ENCODE data around the gene VAMP7.

Gene VAMP7

GRCh38 chrX:155966876-155967275 lies 85.7 kb downstream of the VAMP7 start:
- TF ChIP-seq OSR1 (CRISPR knock-in tag; IDR thresholded peaks at IDR 0.05) (no peak), ZNF565 (CRISPR knock-in tag; conservative IDR thresholded peaks at IDR 0.05; ENCODE audit: low read depth) (no peak), RARB (CRISPR knock-in tag; IDR thresholded peaks at IDR 0.05) (no peak), TSHZ2 (CRISPR knock-in tag; IDR thresholded peaks at IDR 0.05) (no peak), ARNTL (CRISPR knock-in tag; IDR thresholded peaks at IDR 0.05; ENCODE audit: borderline replicate concordance, low read depth) (no peak), ZC3H10 (CRISPR knock-in tag; IDR thresholded peaks at IDR 0.05) (no peak), CSDC2 (CRISPR knock-in tag; IDR thresholded peaks at IDR 0.05) (no peak), ISL1 (CRISPR knock-in tag; IDR thresholded peaks at IDR 0.05) (no peak), GLIS3 (CRISPR knock-in tag; IDR thresholded peaks at IDR 0.05) (no peak), ZNF8 (CRISPR knock-in tag; IDR thresholded peaks at IDR 0.05) (no peak), SNAI2 (CRISPR knock-in tag; IDR thresholded peaks at IDR 0.05) (no peak), TCF4 (CRISPR knock-in tag; IDR thresholded peaks at IDR 0.05; ENCODE audit: borderline replicate concordance) (no peak), BACH2 (CRISPR knock-in tag; IDR thresholded peaks at IDR 0.05; ENCODE audit: borderline replicate concordance) (no peak), TOX (CRISPR knock-in tag; IDR thresholded peaks at IDR 0.05; ENCODE audit: borderline replicate concordance) (no peak), PATZ1 (CRISPR knock-in tag; IDR thresholded peaks at IDR 0.05; ENCODE audit: borderline replicate concordance) (no peak)
- TF ChIP-seq, protein P1, sequence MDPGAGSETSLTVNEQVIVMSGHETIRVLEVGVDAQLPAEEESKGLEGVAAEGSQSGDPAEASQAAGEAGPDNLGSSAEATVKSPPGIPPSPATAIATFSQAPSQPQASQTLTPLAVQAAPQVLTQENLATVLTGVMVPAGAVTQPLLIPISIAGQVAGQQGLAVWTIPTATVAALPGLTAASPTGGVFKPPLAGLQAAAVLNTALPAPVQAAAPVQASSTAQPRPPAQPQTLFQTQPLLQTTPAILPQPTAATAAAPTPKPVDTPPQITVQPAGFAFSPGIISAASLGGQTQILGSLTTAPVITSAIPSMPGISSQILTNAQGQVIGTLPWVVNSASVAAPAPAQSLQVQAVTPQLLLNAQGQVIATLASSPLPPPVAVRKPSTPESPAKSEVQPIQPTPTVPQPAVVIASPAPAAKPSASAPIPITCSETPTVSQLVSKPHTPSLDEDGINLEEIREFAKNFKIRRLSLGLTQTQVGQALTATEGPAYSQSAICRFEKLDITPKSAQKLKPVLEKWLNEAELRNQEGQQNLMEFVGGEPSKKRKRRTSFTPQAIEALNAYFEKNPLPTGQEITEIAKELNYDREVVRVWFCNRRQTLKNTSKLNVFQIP (CRISPR knock-in tag; IDR thresholded peaks at IDR 0.05; ENCODE audit: borderline replicate concordance, low read depth), result no peak
- TF ChIP-seq, protein P2, sequence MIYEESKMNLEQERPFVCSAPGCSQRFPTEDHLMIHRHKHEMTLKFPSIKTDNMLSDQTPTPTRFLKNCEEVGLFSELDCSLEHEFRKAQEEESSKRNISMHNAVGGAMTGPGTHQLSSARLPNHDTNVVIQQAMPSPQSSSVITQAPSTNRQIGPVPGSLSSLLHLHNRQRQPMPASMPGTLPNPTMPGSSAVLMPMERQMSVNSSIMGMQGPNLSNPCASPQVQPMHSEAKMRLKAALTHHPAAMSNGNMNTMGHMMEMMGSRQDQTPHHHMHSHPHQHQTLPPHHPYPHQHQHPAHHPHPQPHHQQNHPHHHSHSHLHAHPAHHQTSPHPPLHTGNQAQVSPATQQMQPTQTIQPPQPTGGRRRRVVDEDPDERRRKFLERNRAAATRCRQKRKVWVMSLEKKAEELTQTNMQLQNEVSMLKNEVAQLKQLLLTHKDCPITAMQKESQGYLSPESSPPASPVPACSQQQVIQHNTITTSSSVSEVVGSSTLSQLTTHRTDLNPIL (CRISPR knock-in tag; IDR thresholded peaks at IDR 0.05; ENCODE audit: low read depth), result no peak
- peak; percentile 99 for ATAC-seq

DNA sequence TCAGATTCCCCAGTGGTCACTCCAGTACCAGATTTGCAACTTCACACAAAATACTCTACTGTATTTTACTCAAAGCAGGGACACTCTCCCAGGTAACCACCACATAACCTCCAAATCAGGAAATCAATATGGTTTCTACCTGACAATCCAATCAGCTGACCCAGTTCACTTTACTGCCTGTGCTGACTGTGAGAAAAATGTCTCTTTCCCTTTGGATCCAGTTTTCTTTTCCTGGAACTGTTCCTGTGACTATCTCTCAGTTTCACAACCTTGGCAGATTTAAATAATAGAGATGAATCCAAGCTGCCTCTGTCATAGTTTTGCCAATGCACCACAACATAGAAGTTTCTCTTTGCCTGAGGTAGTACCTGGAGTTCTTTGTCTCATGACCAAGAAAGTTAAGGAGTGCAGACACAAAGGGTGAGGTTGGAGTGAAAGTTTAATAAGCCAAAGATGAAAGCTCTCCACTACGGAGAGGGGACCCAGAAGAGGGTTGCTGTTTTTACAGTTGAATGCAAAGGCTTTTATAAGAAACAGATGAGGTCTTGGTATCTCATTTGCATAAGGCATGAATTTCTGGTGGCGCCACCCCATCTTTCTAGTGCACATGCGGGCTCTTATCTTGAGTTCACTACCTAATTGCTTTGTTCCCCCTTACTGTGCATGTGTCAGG lies 86.6 kb downstream of the VAMP7 start:
- no peak for ATAC-seq

More for the DNA sequence above, 86.6 kb downstream of the VAMP7 start:
- TF ChIP-seq SNAI2 (CRISPR knock-in tag; IDR thresholded peaks at IDR 0.05), result no peak
- no peak for TF ChIP-seq ISL1 (CRISPR knock-in tag; IDR thresholded peaks at IDR 0.05)
- no peak for TF ChIP-seq OSR1 (CRISPR knock-in tag; IDR thresholded peaks at IDR 0.05)
- no peak for TF ChIP-seq ARNTL (CRISPR knock-in tag; IDR thresholded peaks at IDR 0.05; ENCODE audit: borderline replicate concordance, low read depth)
- TF ChIP-seq TCF4 (CRISPR knock-in tag; IDR thresholded peaks at IDR 0.05; ENCODE audit: borderline replicate concordance), result no peak
- no peak for TF ChIP-seq PPARA (CRISPR knock-in tag; IDR thresholded peaks at IDR 0.05; ENCODE audit: borderline replicate concordance)
- no peak for TF ChIP-seq ESRRG (CRISPR knock-in tag; IDR thresholded peaks at IDR 0.05)
- TF ChIP-seq CSDC2 (CRISPR knock-in tag; IDR thresholded peaks at IDR 0.05), result no peak
- TF ChIP-seq, protein P3, sequence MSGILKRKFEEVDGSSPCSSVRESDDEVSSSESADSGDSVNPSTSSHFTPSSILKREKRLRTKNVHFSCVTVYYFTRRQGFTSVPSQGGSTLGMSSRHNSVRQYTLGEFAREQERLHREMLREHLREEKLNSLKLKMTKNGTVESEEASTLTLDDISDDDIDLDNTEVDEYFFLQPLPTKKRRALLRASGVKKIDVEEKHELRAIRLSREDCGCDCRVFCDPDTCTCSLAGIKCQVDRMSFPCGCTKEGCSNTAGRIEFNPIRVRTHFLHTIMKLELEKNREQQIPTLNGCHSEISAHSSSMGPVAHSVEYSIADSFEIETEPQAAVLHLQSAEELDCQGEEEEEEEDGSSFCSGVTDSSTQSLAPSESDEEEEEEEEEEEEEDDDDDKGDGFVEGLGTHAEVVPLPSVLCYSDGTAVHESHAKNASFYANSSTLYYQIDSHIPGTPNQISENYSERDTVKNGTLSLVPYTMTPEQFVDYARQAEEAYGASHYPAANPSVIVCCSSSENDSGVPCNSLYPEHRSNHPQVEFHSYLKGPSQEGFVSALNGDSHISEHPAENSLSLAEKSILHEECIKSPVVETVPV (CRISPR knock-in tag; IDR thresholded peaks at IDR 0.05), result no peak
- TF ChIP-seq ZFP30 (CRISPR knock-in tag; IDR thresholded peaks at IDR 0.05), result no peak
- TF ChIP-seq ZFP3 (CRISPR knock-in tag; IDR thresholded peaks at IDR 0.05), result no peak
- no peak for TF ChIP-seq PATZ1 (CRISPR knock-in tag; IDR thresholded peaks at IDR 0.05; ENCODE audit: borderline replicate concordance)
- TF ChIP-seq ZC3H10 (CRISPR knock-in tag; IDR thresholded peaks at IDR 0.05), result no peak
- TF ChIP-seq TOX (CRISPR knock-in tag; IDR thresholded peaks at IDR 0.05; ENCODE audit: borderline replicate concordance), result no peak
- TF ChIP-seq BACH2 (CRISPR knock-in tag; IDR thresholded peaks at IDR 0.05; ENCODE audit: borderline replicate concordance), result no peak
- TF ChIP-seq, protein P1 (CRISPR knock-in tag; IDR thresholded peaks at IDR 0.05; ENCODE audit: borderline replicate concordance, low read depth), result no peak

Measured in SK-N-SH treated with all-trans-retinoic acid at 6 μM for 48 hours (cell line).